Effector memory CD4-positive, alpha-beta T cell (primary cell): ENCODE data around the gene PLA2G2D.

Experiments used
- DNase-seq, 3 donors: peaks; one replicate each; pipeline ENCODE4 v3.0.0-alpha.2; 2020
- H3K27ac ChIP-seq: 2 replicates; pipeline ENCODE4 v1.7.0; 2013; ENCODE audit warnings: mild to moderate bottlenecking, low read length, moderate library complexity; ENCODE audit not compliant: insufficient read depth, poor library complexity, severe bottlenecking
- H3K27me3 ChIP-seq: replicated peaks from 2 replicates; pipeline ENCODE4 v1.7.0; 2013; ENCODE audit warnings: mild to moderate bottlenecking, low read length; ENCODE audit not compliant: insufficient read depth, control insufficient read depth, poor library complexity, severe bottlenecking
- H3K36me3 ChIP-seq: 2 replicates; pipeline ENCODE4 v1.7.0; 2013; ENCODE audit warnings: mild to moderate bottlenecking, low read length, moderate library complexity; ENCODE audit not compliant: control insufficient read depth, insufficient read depth
- H3K4me1 ChIP-seq: 2 replicates; pipeline ENCODE4 v1.7.0; 2013; ENCODE audit warnings: low read length, mild to moderate bottlenecking; ENCODE audit not compliant: control insufficient read depth, insufficient read depth, poor library complexity, severe bottlenecking
- H3K4me3 ChIP-seq: 2 replicates; pipeline ENCODE4 v1.7.0; 2013; ENCODE audit warnings: low read length, low read depth, mild to moderate bottlenecking; ENCODE audit not compliant: insufficient read depth, poor library complexity, severe bottlenecking
- H3K9me3 ChIP-seq: 2 replicates; pipeline ENCODE4 v1.7.0; 2013; ENCODE audit warnings: mild to moderate bottlenecking, low read length, moderate library complexity; ENCODE audit not compliant: control insufficient read depth

Gene PLA2G2D

GRCh38 chr1:20143318-20143717 lies 24.0 kb upstream of the PLA2G2D start:
- H3K27me3 ChIP-seq: no peaks in the 10 kb centered on the region
- H3K27ac ChIP-seq: no peak overlapping the region
- H3K9me3 ChIP-seq: no peaks in the 10 kb centered on the region
- H3K36me3 ChIP-seq: no peaks in the 10 kb centered on the region
- no peak overlapping the region for H3K4me3 ChIP-seq
- no peak for DNase-seq
- no peaks in the 10 kb centered on the region for H3K4me1 ChIP-seq

DNA sequence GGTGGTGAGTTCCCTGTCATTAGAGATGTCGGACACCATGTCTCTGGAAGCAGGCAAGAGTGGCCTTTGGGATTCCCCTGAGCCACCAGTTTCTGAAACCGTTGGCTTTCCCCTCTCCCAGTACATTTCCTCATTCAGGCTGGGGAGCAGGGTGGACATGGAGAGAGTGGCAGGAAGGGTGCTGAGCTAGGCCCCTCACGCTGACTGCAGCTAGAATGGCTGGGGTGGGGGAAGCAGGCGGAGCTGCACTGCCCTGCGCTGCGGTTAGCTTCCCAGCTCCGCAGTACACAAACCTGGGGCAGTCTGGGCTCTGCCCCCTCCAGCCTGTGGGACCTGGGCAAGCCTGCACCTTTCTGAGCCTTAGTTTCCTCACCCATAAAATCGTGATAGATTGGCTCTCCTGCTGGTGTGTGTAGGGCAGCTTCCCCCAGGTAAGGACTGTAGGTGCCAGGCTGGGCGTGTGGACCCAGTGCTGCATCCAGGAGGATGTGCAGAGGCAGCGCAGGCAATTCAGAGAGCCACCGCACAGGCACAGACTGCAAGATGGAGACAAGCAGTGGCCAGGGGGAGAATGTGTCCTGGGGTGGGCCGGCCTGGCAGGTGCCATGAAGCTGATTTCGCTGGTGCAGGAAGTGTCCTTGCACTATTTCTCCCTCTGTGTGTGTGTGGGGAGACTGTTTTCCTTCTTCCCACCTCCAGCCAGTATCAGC lies 22.8 kb upstream of the PLA2G2D start:
- H3K27ac ChIP-seq: no peak overlapping the region
- no peaks in the 10 kb centered on the region for H3K27me3 ChIP-seq
- H3K4me3 ChIP-seq: no peak overlapping the region
- H3K9me3 ChIP-seq: no peaks in the 10 kb centered on the region
- DNase-seq: no peak
- no peaks in the 10 kb centered on the region for H3K4me1 ChIP-seq
- H3K36me3 ChIP-seq: no peaks in the 10 kb centered on the region

DNA sequence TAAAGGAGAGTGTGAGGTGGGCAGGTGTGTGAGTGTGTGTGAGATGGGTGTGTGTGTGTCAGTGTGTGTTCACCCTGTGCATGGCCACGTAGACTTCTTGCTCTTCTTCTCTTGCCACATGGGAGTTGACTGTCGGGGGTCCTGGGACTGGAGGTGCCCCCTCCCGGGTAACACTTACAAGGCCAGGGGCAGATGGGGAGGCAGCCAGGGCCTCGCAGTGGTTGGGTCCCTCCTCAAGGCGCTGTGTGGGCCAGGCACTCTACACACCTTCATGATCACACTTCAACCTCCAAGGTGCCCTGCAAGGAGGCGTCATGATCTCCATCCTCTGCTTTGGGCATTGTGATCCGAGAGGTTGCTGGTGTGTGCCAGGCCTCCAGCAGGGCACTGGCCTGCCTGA lies 22.1 kb upstream of the PLA2G2D start:
- no peaks in the 10 kb centered on the region for H3K27me3 ChIP-seq
- no peaks in the 10 kb centered on the region for H3K4me1 ChIP-seq
- H3K27ac ChIP-seq: no peak overlapping the region
- H3K9me3 ChIP-seq: no peaks in the 10 kb centered on the region
- no peaks in the 10 kb centered on the region for H3K36me3 ChIP-seq
- no peak for DNase-seq
- no peak overlapping the region for H3K4me3 ChIP-seq

GRCh38 chr1:20141001-20141400 lies 21.7 kb upstream of the PLA2G2D start:
- Histone ChIP-seq H3K36me3 (no peaks in the 10 kb centered on the region), H3K27me3 (no peaks in the 10 kb centered on the region), H3K4me3 (no peak overlapping the region), H3K27ac (no peak overlapping the region), H3K4me1 (no peaks in the 10 kb centered on the region), H3K9me3 (no peaks in the 10 kb centered on the region)
- no peak for DNase-seq

DNA sequence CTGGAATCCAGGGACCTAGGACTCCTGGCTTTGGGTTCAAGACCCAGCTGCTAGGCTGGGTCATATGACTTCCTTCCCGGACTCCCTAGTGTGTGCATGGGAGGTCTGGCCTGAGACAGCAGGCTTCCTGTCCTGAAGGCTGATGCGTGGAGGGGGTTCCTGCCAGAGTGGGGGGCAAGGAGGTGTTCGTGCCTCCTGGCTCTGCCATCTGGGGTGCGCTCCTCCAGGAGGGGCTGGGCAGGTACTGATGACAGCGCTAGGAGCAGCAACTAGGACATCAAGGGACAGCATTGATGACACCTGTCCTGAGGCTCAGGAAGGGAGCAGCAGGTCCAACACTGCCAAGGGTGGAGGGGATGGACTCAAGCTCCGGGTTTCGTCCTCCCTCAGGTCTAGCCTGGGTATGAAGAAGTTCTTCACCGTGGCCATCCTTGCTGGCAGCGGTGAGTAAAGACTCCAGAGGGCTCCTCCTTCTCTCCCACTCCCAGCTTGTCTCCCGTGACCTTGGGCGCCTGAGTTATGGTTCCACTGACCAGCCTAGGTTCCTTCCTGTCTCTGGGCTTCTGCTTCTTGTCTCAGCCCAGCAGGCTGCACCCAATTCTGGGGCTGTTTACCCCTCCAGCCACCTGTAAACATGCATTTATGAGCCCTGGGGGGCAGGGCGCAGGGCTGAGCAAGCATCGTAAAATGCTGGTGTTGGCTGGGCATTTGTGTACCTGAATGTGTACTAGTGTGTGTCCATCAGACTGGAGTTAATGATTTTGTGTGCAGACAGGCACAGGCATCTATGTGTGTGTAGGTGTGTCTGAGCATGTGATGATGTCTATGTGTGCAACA lies 20.7 kb upstream of the PLA2G2D start:
- no peaks in the 10 kb centered on the region for H3K9me3 ChIP-seq
- no peaks in the 10 kb centered on the region for H3K4me1 ChIP-seq
- H3K36me3 ChIP-seq: no peaks in the 10 kb centered on the region
- no peak overlapping the region for H3K4me3 ChIP-seq
- no peak overlapping the region for H3K27ac ChIP-seq
- H3K27me3 ChIP-seq: no peaks in the 10 kb centered on the region
- DNase-seq: no peak

- no peaks in the 10 kb centered on the region for H3K4me1 ChIP-seq
- H3K27me3 ChIP-seq: no peaks in the 10 kb centered on the region
- no peak within 1 kb of the TSS for H3K27ac ChIP-seq
- H3K9me3 ChIP-seq: no peaks in the 10 kb centered on the region
- H3K36me3 ChIP-seq: no peaks in the 10 kb centered on the region
- no peak for DNase-seq
- no peak within 1 kb of the TSS for H3K4me3 ChIP-seq
Measured at GRCh38 chr1:20138961-20139550, 19.7 kb upstream of the PLA2G2D start, which contains the start of gene PLA2G2F. Gene PLA2G2F (plus strand): TSS chr1:20139323. CDS start chr1:20139428, 105 bp downstream.

DNA sequence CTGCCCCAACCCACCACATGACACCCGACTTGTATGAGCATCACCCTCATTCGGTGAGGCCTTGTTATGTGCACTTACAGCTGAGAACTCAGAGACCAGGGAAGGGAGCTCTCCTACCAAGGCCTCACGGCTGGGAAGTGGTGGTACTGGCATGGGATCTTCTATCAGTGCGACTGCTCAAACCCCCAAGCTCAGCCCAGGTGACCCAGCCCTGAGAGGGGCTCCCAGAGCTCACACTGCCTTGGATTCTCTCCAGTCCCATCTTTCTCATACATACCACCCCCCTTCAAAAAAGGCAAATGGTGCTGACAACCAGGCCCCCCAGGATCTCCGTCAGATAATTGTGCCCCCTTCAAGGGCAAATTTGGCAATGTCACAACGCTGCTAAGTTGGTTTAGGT lies 19.0 kb upstream of the PLA2G2D start:
- Histone ChIP-seq H3K9me3 (no peaks in the 10 kb centered on the region), H3K27ac (no peak overlapping the region), H3K4me1 (no peaks in the 10 kb centered on the region), H3K4me3 (no peak overlapping the region), H3K27me3 (no peaks in the 10 kb centered on the region), H3K36me3 (no peaks in the 10 kb centered on the region)
- no peak for DNase-seq

DNA sequence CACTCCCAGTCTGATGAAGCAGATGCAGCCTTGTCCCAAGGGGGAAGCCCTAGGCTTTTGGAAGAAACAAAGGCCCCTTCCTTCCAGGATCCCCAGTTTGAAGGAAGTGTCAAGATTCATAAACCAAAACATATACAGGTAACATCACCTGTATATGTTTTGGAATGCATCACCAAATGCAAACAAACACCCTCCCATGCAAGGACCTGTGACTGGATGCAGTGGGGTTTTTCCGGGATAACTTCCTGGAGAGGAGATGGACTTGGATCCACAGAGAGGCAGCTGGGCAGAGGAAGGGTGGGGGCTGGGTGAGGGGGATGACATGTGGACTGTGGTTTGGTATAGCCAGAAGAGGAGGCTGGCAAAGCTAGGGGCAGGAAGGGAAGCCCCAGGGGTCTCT lies 18.3 kb upstream of the PLA2G2D start:
- no peaks in the 10 kb centered on the region for H3K4me1 ChIP-seq
- H3K36me3 ChIP-seq: no peaks in the 10 kb centered on the region
- no peak for DNase-seq

GRCh38 chr1:20137055-20137454 lies 17.7 kb upstream of the PLA2G2D start:
- H3K27me3 ChIP-seq: no peaks in the 10 kb centered on the region
- H3K9me3 ChIP-seq: no peaks in the 10 kb centered on the region
- H3K36me3 ChIP-seq: no peaks in the 10 kb centered on the region
- H3K27ac ChIP-seq: no peak overlapping the region
- no peak overlapping the region for H3K4me3 ChIP-seq
- no peaks in the 10 kb centered on the region for H3K4me1 ChIP-seq
- DNase-seq: no peak

More for the DNA sequence above, 18.3 kb upstream of the PLA2G2D start:
- H3K27ac ChIP-seq: no peak overlapping the region
- H3K9me3 ChIP-seq: no peaks in the 10 kb centered on the region
- H3K4me3 ChIP-seq: no peak overlapping the region
- no peaks in the 10 kb centered on the region for H3K27me3 ChIP-seq

- H3K4me1 ChIP-seq: no peaks in the 10 kb centered on the region
- DNase-seq: no peak
- no peaks in the 10 kb centered on the region for H3K9me3 ChIP-seq
- H3K36me3 ChIP-seq: no peaks in the 10 kb centered on the region
- no peak overlapping the region for H3K27ac ChIP-seq
- no peaks in the 10 kb centered on the region for H3K27me3 ChIP-seq
- no peak overlapping the region for H3K4me3 ChIP-seq
Measured at GRCh38 chr1:20136249-20136648, 16.9 kb upstream of the PLA2G2D start.
